ENCODE data around the gene ARFGAP3. TPM values are rescaled to one million over a fixed set of nuclear protein-coding genes. Genes with fewer than 3 reads are reported as not detected.

Gene ARFGAP3
- total RNA-seq, 1 experiment from 2014 or later = 15.0 TPM

GRCh38 chr22:42770448-42770726 lies 86.7 kb downstream of the ARFGAP3 start:
- Histone ChIP-seq H3K79me1 (ENCODE audit: insufficient read depth, low read depth, low read length, poor library complexity, severe bottlenecking) (no peaks in the 10 kb centered on the region), H3K27me3 (ENCODE audit: insufficient read depth, low read length) (no peaks in the 10 kb centered on the region), H2BK12ac (ENCODE audit: insufficient read length, low read depth, low read length) (no peak overlapping the region), H2BK20ac (ENCODE audit: low read depth, low read length, poor library complexity, severe bottlenecking) (no peak overlapping the region), H2AFZ (ENCODE audit: low read length) (no peak overlapping the region), H3K4me1 (ENCODE audit: insufficient read depth, low read length) (no peaks in the 10 kb centered on the region), H2AK5ac (ENCODE audit: insufficient read length, low read length) (no peak overlapping the region), H3K79me2 (ENCODE audit: insufficient read depth, low read length) (no peaks in the 10 kb centered on the region), H4K8ac (replicated peaks; ENCODE audit: insufficient read length, low read depth, low read length) (no peak overlapping the region), H3K9me3 (ENCODE audit: control insufficient read depth, low read depth, low read length) (no peaks in the 10 kb centered on the region), H3K18ac (ENCODE audit: insufficient read length, low read depth, low read length) (no peak overlapping the region), H3T11ph (ENCODE audit: low read length) (no peak overlapping the region), H4K20me1 (ENCODE audit: control insufficient read depth, insufficient read depth, insufficient read length) (no peaks in the 10 kb centered on the region), H3K4ac (ENCODE audit: low read depth, low read length) (no peak overlapping the region), H3K23ac (ENCODE audit: insufficient read length, low read depth, low read length) (no peak overlapping the region), H3K27ac (ENCODE audit: insufficient read length, low read depth, low read length) (no peak overlapping the region), H3K9ac (ENCODE audit: extremely low read depth, insufficient read length, low read length) (no peak overlapping the region), H2BK15ac (ENCODE audit: low read depth, low read length) (no peak overlapping the region), H4K5ac (ENCODE audit: insufficient read length, low read depth, low read length) (no peak overlapping the region), H3K14ac (ENCODE audit: insufficient read depth, low read length) (no peak overlapping the region), H3K4me2 (ENCODE audit: insufficient read depth, insufficient read length, low read length) (no peak overlapping the region), H3K56ac (ENCODE audit: insufficient read length, low read depth, low read length) (no peak overlapping the region), H2BK120ac (ENCODE audit: low read depth, low read length, poor library complexity, severe bottlenecking) (no peak overlapping the region), H4K91ac (ENCODE audit: insufficient read length, low read depth, low read length) (no peak overlapping the region), H3K23me2 (ENCODE audit: insufficient read length, low read depth, low read length, poor library complexity, severe bottlenecking) (no peaks in the 10 kb centered on the region), H2BK5ac (ENCODE audit: insufficient read length, low read length) (no peak overlapping the region)
- Mint-ChIP-seq H3K36me3 (ENCODE audit: insufficient read depth in 1 of 3, low read depth in 3 of 3) (no peaks in the 10 kb centered on the region), H3K27me3 (ENCODE audit: low read depth) (peaks cover 2% of the 10 kb centered on the region; the same call in 1 of the 2 replicates), H3K4me3 (no peak overlapping the region), H3K27ac (no peak overlapping the region), H3K9me3 (no peaks in the 10 kb centered on the region; a peak in 1 of 5 replicates), H3K4me1 (peaks cover 9 to 18% of the 10 kb centered on the region in 2 experiments; a peak in 3 of 4 replicates)
- TF ChIP-seq, protein P1, sequence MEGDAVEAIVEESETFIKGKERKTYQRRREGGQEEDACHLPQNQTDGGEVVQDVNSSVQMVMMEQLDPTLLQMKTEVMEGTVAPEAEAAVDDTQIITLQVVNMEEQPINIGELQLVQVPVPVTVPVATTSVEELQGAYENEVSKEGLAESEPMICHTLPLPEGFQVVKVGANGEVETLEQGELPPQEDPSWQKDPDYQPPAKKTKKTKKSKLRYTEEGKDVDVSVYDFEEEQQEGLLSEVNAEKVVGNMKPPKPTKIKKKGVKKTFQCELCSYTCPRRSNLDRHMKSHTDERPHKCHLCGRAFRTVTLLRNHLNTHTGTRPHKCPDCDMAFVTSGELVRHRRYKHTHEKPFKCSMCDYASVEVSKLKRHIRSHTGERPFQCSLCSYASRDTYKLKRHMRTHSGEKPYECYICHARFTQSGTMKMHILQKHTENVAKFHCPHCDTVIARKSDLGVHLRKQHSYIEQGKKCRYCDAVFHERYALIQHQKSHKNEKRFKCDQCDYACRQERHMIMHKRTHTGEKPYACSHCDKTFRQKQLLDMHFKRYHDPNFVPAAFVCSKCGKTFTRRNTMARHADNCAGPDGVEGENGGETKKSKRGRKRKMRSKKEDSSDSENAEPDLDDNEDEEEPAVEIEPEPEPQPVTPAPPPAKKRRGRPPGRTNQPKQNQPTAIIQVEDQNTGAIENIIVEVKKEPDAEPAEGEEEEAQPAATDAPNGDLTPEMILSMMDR (conservative IDR thresholded peaks at IDR 0.05) = no peak
- DNase-seq = no peak
- WGBS (ENCODE audit: extremely low coverage, insufficient read length, low lambda C conversion rate) = no CpG with 5 or more reads among the region's 4 CpGs

Measured in H9 (cell line).